ENCODE results near the gene NHSL1.

DNA sequence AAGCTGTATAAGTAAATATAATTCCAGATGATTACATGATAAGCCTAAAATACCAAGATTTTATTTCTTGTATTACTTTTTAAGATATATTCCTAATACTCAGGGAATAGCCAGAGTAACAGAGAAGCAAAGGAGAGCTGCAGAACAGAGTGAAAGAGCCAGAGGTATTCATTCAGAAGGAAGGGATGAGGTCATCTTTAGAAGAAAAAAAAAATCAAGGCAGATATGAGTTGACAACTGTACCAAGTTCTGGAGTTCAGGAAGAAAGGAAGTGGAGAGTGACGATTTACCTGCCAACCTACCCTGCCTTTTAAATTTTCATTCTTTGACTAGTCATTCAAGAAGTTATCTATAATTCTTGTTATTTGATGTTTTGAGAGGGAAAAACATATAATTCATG is 28.8 kb upstream of the NHSL1 start:
- TF ChIP-seq, protein P1, sequence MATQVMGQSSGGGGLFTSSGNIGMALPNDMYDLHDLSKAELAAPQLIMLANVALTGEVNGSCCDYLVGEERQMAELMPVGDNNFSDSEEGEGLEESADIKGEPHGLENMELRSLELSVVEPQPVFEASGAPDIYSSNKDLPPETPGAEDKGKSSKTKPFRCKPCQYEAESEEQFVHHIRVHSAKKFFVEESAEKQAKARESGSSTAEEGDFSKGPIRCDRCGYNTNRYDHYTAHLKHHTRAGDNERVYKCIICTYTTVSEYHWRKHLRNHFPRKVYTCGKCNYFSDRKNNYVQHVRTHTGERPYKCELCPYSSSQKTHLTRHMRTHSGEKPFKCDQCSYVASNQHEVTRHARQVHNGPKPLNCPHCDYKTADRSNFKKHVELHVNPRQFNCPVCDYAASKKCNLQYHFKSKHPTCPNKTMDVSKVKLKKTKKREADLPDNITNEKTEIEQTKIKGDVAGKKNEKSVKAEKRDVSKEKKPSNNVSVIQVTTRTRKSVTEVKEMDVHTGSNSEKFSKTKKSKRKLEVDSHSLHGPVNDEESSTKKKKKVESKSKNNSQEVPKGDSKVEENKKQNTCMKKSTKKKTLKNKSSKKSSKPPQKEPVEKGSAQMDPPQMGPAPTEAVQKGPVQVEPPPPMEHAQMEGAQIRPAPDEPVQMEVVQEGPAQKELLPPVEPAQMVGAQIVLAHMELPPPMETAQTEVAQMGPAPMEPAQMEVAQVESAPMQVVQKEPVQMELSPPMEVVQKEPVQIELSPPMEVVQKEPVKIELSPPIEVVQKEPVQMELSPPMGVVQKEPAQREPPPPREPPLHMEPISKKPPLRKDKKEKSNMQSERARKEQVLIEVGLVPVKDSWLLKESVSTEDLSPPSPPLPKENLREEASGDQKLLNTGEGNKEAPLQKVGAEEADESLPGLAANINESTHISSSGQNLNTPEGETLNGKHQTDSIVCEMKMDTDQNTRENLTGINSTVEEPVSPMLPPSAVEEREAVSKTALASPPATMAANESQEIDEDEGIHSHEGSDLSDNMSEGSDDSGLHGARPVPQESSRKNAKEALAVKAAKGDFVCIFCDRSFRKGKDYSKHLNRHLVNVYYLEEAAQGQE (IDR thresholded peaks at IDR 0.05): no peak
- TF ChIP-seq, protein P2, sequence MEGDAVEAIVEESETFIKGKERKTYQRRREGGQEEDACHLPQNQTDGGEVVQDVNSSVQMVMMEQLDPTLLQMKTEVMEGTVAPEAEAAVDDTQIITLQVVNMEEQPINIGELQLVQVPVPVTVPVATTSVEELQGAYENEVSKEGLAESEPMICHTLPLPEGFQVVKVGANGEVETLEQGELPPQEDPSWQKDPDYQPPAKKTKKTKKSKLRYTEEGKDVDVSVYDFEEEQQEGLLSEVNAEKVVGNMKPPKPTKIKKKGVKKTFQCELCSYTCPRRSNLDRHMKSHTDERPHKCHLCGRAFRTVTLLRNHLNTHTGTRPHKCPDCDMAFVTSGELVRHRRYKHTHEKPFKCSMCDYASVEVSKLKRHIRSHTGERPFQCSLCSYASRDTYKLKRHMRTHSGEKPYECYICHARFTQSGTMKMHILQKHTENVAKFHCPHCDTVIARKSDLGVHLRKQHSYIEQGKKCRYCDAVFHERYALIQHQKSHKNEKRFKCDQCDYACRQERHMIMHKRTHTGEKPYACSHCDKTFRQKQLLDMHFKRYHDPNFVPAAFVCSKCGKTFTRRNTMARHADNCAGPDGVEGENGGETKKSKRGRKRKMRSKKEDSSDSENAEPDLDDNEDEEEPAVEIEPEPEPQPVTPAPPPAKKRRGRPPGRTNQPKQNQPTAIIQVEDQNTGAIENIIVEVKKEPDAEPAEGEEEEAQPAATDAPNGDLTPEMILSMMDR (IDR thresholded peaks at IDR 0.05; ENCODE audit: low read depth, low read length, missing input control): no peak
- TF ChIP-seq RAD21 (IDR thresholded peaks at IDR 0.05) (no peak), EGR1 (IDR thresholded peaks at IDR 0.05; ENCODE audit: low read depth in 2 of 2) (no peak), TAF1 (conservative IDR thresholded peaks at IDR 0.05) (no peak), RXRA (IDR thresholded peaks at IDR 0.05) (no peak), SP1 (IDR thresholded peaks at IDR 0.05) (no peak), NR2F2 (IDR thresholded peaks at IDR 0.05) (no peak)
- TF ChIP-seq, protein P3, sequence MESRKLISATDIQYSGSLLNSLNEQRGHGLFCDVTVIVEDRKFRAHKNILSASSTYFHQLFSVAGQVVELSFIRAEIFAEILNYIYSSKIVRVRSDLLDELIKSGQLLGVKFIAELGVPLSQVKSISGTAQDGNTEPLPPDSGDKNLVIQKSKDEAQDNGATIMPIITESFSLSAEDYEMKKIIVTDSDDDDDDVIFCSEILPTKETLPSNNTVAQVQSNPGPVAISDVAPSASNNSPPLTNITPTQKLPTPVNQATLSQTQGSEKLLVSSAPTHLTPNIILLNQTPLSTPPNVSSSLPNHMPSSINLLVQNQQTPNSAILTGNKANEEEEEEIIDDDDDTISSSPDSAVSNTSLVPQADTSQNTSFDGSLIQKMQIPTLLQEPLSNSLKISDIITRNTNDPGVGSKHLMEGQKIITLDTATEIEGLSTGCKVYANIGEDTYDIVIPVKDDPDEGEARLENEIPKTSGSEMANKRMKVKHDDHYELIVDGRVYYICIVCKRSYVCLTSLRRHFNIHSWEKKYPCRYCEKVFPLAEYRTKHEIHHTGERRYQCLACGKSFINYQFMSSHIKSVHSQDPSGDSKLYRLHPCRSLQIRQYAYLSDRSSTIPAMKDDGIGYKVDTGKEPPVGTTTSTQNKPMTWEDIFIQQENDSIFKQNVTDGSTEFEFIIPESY (IDR thresholded peaks at IDR 0.05): no peak
- TF ChIP-seq, protein P4, sequence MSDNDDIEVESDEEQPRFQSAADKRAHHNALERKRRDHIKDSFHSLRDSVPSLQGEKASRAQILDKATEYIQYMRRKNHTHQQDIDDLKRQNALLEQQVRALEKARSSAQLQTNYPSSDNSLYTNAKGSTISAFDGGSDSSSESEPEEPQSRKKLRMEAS (IDR thresholded peaks at IDR 0.05): no peak

All from liver (tissue), 3 donors.